Epithelial cell of proximal tubule (primary cell): Measurements from ENCODE around the gene LRP8. TPM values are rescaled to one million over a fixed set of nuclear protein-coding genes. Genes with fewer than 3 reads are reported as not detected.

ENCODE experiments used
- DNase-seq: peaks from one replicate; pipeline ENCODE4 v3.0.0-alpha.2; 2011; ENCODE audit warnings: low read depth
- H3K4me3 ChIP-seq: 2 replicates; pipeline ENCODE4 v1.5.1; 2011; ENCODE audit warnings: low read depth, mild to moderate bottlenecking, low read length
- CTCF ChIP-seq: conservative IDR thresholded peaks from 2 replicates; pipeline ENCODE4 v1.5.1; 2012; ENCODE audit warnings: low read depth, mild to moderate bottlenecking, low read length
- total RNA-seq: library from RNA; depleted of rRNA; stranded (reverse); fragments of >200 nt; gene quantifications from 2 replicates; pipeline ENCODE4 v1.2.3, GENCODE V29; 2015

The LRP8 gene
- total RNA-seq, 1 donor from 2014 or later, result 16.1 TPM

DNA sequence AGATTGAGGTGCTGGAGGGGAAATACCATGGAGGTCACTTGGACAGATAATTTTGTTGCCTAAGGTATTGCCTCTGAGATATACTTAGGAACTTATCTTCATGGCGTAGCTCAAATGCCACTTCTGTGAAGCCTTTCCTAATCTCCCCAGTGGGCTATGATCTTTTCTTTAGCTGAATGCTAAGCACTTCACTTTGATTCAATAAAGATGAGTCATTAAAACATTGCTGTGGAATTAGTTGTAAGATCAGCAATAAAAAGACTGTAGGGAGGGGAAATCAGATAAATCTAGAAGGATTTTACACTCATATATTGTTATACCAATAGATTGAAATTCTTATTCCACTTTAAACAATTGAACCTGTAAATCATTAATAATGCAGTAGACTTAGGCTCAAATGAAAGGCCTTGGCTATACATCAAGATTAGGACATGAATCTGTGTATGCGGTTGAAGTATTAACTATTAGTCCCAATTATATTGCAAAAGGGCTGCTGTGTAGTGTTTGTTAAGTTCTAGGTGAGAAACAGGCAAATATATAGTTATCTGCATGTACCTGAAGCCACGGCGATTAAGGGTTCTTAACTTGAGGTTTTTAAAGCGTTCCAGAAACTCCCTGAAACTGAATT lies 70.3 kb downstream of the LRP8 start:
- TF ChIP-seq CTCF, result no peak
- DNase-seq, result no peak

DNA sequence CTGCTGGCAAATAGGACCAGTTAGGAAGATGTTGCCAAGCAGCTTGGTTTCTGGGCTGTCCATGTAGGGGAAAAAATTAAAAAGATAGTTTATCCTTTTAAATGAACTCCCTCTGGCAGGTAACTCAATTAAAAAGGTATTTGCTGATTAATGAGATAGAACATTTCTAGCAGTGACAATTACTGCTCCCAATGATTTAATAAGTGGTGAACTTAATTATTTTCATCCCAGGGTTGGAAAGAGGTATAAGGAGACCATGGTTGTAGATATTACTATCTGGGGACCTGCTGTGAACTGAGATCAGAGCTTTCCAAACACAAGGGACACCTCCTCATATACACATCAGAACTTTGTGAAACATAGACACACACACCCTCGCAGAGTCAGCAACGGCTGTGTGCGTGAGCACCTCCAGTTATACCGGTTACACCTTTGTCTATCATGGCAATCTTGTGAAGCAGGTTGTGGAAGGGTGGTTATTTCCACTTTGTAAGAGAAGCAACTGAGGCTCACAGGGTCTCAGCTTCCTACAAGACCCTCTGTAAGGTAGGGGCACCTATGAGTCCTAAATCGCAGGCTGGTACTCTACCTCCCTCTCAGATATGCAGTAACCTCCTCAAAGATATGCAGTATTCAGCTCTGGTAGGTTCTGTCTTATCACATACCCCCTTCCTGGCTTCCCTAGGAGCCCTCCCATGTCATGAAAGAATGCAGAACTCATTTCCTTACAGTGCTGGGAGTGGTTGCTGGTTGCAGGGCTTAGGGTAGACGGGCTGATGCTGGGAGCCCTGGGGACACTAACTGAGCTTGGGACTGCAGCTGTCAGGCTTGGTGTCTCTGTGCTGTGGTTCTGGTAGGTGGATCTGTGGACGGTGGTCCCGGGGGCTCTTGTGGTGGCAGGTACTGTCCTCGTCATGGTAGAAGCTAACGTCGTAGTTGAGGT lies 71.1 kb downstream of the LRP8 start:
- H3K4me3 ChIP-seq, result no peak overlapping the region
- no peak for DNase-seq
- no peak for TF ChIP-seq CTCF

More for the DNA sequence above, 70.3 kb downstream of the LRP8 start:
- no peak overlapping the region for H3K4me3 ChIP-seq

- TF ChIP-seq CTCF, result peak; percentile 16
- DNase-seq, result no peak
- no peak overlapping the region for H3K4me3 ChIP-seq
Measured at GRCh38 chr1:53255031-53255430, 72.8 kb downstream of the LRP8 start.

DNA sequence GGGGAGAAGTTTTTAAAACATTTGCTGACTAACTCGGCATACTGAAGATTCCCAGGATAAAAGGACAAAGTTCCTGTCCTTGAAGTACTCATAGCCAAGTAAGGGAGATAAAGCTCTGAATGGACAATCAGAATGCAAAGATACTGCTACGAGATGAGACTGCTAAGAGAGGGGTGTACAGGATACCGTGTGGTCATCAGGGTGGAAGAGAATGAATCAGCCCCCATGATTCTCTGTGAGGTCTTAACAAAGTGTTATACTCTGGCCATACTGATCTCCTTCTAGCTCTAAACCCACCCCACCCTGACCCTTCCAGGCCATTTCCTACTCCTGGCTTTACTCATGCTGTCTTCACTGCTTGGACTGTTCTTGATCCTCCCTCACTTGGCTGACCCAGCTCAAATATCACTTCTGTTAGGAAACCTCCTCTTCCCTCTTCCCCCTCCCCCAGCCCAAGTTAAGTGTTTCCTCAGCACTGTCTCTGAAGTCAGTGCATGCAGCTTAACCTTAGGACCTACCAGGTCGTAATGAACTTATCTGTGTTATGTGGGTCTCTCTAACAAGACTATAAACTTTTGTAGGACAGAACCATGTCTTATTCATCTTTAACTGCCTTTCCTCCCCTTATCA lies 73.7 kb downstream of the LRP8 start:
- no peak overlapping the region for H3K4me3 ChIP-seq
- no peak for TF ChIP-seq CTCF
- no peak for DNase-seq

- no peak for DNase-seq
- no peak overlapping the region for H3K4me3 ChIP-seq
- no peak for TF ChIP-seq CTCF
Measured at GRCh38 chr1:53250325-53250724, 77.5 kb downstream of the LRP8 start.

DNA sequence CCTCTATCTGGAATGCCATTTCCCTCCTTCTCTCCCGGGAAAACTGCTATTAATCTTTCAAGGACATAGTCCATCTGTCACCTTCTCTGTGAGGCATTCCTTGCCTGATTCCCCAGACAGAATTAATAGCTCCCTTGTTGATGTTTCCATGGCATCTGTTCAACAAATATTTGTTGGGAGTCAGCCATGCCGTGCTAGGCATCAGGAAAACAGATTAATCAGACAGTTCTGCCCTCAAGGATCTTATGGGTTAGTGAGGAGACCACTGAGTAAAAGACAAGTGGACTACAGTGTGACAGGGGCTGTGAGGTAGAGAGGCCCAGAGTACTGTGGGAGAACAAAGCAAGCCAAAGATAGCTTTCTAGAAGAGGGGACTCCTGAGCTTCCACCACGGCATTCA lies 78.2 kb downstream of the LRP8 start:
- no peak overlapping the region for H3K4me3 ChIP-seq
- DNase-seq, result no peak
- TF ChIP-seq CTCF, result no peak
